Ishikawa (cell line): ENCODE data around the gene ZIC5.

ENCODE experiments used
- CEBPB ChIP-seq: IDR thresholded peaks from 2 replicates; pipeline ENCODE4 v1.6.1; 2012
- CREB1 ChIP-seq: IDR thresholded peaks from 2 replicates; pipeline ENCODE4 v1.6.1; 2012; ENCODE audit warnings: low read depth
- EGR1 ChIP-seq: IDR thresholded peaks from 2 replicates; pipeline ENCODE4 v1.6.1; 2012
- EP300 ChIP-seq: IDR thresholded peaks from 2 replicates; pipeline ENCODE4 v1.6.1; 2012; ENCODE audit warnings: borderline replicate concordance
- FOXM1 ChIP-seq: IDR thresholded peaks from 2 replicates; pipeline ENCODE4 v1.6.1; 2012; ENCODE audit warnings: low read depth, borderline replicate concordance
- MAX ChIP-seq: IDR thresholded peaks from 2 replicates; pipeline ENCODE4 v1.6.1; 2012
- RAD21 ChIP-seq: IDR thresholded peaks from 2 replicates; pipeline ENCODE4 v1.6.1; 2012; ENCODE audit warnings: low read depth
- TAF1 ChIP-seq: IDR thresholded peaks from 2 replicates; pipeline ENCODE4 v1.6.1; 2012; ENCODE audit warnings: low read depth, mild to moderate bottlenecking
- TCF12 ChIP-seq: IDR thresholded peaks from 2 replicates; pipeline ENCODE4 v1.6.1; 2012; ENCODE audit warnings: low read depth
- TEAD4 ChIP-seq: IDR thresholded peaks from 2 replicates; pipeline ENCODE4 v1.6.1; 2012
- YY1 ChIP-seq: IDR thresholded peaks from 2 replicates; pipeline ENCODE4 v1.6.1; 2012; ENCODE audit warnings: low read depth
- ZBTB7A ChIP-seq: IDR thresholded peaks from 2 replicates; pipeline ENCODE4 v1.6.1; 2012; ENCODE audit warnings: low read depth
- TF ChIP-seq, protein P1 (sequence below): IDR thresholded peaks from 2 replicates; pipeline ENCODE4 v1.6.1; 2012; ENCODE audit warnings: low read depth, mild to moderate bottlenecking
- TF ChIP-seq, protein P2 (sequence below): IDR thresholded peaks from 2 replicates; pipeline ENCODE4 v1.6.1; 2012

DNA sequence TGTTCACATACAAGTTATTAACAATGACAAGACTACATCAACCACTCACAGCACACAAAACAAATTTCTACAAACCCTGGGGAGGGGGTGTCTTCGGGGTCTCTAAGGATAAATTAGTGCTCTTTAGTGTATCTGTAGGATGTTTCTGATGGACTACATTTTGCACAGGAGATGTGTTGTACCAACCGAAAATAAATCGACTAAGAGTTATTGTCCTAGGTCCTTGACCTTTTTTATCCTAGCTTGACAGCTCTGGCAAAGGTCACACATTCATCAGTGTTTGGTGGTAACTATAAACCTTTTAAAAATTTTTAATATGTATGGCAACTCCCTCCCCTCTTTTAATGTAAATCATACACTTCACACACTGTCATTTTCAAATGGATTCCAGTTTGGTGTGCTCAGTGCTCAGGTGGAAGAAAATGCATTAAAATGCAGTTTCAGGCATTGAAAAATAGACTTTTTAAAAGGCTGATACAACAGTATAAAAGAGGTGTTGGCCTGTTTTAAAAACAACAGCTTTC is 7.7 kb downstream of the ZIC5 start:
- TF ChIP-seq EP300 (no peak), MAX (no peak), YY1 (no peak), CEBPB (no peak), TAF1 (no peak), RAD21 (no peak), FOXM1 (no peak), TCF12 (no peak), EGR1 (no peak), TEAD4 (no peak), CREB1 (no peak), ZBTB7A (no peak)
- TF ChIP-seq, protein P1, sequence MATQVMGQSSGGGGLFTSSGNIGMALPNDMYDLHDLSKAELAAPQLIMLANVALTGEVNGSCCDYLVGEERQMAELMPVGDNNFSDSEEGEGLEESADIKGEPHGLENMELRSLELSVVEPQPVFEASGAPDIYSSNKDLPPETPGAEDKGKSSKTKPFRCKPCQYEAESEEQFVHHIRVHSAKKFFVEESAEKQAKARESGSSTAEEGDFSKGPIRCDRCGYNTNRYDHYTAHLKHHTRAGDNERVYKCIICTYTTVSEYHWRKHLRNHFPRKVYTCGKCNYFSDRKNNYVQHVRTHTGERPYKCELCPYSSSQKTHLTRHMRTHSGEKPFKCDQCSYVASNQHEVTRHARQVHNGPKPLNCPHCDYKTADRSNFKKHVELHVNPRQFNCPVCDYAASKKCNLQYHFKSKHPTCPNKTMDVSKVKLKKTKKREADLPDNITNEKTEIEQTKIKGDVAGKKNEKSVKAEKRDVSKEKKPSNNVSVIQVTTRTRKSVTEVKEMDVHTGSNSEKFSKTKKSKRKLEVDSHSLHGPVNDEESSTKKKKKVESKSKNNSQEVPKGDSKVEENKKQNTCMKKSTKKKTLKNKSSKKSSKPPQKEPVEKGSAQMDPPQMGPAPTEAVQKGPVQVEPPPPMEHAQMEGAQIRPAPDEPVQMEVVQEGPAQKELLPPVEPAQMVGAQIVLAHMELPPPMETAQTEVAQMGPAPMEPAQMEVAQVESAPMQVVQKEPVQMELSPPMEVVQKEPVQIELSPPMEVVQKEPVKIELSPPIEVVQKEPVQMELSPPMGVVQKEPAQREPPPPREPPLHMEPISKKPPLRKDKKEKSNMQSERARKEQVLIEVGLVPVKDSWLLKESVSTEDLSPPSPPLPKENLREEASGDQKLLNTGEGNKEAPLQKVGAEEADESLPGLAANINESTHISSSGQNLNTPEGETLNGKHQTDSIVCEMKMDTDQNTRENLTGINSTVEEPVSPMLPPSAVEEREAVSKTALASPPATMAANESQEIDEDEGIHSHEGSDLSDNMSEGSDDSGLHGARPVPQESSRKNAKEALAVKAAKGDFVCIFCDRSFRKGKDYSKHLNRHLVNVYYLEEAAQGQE: no peak
- TF ChIP-seq, protein P2, sequence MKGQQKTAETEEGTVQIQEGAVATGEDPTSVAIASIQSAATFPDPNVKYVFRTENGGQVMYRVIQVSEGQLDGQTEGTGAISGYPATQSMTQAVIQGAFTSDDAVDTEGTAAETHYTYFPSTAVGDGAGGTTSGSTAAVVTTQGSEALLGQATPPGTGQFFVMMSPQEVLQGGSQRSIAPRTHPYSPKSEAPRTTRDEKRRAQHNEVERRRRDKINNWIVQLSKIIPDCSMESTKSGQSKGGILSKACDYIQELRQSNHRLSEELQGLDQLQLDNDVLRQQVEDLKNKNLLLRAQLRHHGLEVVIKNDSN: no peak
